PFSK-1 (cell line): ENCODE results near the gene EEF1G.

ENCODE experiments used
- POLR2AphosphoS5 ChIP-seq: IDR thresholded peaks from 2 replicates; pipeline ENCODE4 v1.6.1; 2012; ENCODE audit warnings: low read depth, mild to moderate bottlenecking, control low read depth, low read length, moderate library complexity
- TAF1 ChIP-seq: IDR thresholded peaks from 2 replicates; pipeline ENCODE4 v1.6.1; 2012; ENCODE audit warnings: low read length, control low read depth, borderline replicate concordance; ENCODE audit not compliant: insufficient read depth

DNA sequence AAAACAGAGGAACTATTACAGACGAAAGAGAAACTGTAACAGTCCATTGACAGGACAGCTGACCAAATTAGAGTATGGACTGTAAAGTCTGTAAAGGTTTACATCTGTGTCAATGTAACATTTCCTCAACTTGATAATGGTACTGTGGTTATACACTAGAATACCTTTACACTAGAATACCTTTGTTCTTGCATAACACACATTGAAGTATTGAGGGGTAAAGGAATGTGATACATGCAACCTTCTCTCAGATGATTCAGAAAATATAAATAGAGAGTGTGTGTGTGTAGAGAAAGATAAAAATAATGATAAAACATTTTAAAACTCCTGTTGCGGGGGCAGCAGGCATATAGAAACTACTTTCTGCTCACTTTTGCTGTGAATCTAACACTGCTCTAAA is 5.6 kb upstream of the EEF1G start:
- TF ChIP-seq POLR2AphosphoS5 (no peak), TAF1 (no peak)
